Measurements from ENCODE around the gene USO1. TPM values are rescaled to one million over a fixed set of nuclear protein-coding genes. Genes with fewer than 3 reads are reported as not detected.
"Not testable (repeated sequence)": the region's sequence is repeated elsewhere in the genome, so short reads cannot be mapped to it uniquely, and the experiment has no call there.

USO1 gene
- polyA plus RNA-seq, 1 donor = 78.1 TPM

DNA sequence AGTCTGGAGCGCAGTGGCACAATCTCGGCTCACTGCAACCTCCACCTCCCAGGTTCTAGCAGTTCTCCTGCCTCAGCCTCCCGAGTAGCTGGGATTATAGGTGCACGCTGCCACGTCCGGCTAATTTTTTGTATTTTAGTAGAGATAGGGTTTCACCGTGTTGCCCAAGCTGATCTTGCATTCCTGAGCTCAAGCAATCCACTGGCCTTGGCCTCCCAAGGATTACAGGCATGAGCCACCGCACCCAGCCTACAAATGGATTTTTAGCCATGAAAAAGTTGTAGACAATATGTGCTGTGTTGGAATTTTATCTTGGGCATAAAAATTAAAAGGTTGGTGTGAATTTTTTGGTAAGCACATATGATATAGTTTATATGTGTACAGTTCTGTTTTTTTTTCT lies 81.7 kb downstream of the USO1 start:
- H3K4me1 ChIP-seq (ENCODE audit: control insufficient read depth, insufficient read depth, low read length); H3K4me3 ChIP-seq (ENCODE audit: low read length); H3K9me3 ChIP-seq (ENCODE audit: control insufficient read depth, low read depth, low read length); H3K27ac ChIP-seq (ENCODE audit: low read length); DNase-seq; H3K27me3 ChIP-seq (ENCODE audit: control insufficient read depth, insufficient read depth, low read length): not testable (repeated sequence)
- peaks cover 53% of the 10 kb centered on the region for H3K36me3 ChIP-seq (ENCODE audit: control insufficient read depth, insufficient read depth, low read length)
- WGBS (ENCODE audit: insufficient coverage, low lambda C conversion rate) = no CpG with 5 or more reads among the region's 8 CpGs

DNA sequence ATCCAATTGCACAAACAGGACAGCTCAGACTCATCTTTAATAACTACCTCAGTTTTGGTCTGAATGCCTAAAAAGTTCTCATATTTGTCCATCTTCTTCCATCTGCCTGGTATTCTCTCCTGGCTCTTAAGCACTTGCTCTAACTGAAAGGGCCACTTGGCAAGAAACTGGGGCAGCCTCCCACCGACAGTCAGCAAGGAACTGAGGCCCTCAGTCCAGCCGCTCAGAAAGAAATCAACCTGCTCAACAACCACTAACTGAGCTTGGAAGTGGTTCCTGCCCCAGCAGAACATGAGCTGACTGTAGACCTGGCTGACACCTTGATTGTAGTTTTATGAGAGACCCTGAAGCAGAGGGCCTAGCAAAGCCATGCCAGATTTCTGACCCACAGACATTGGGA lies 93.5 kb downstream of the USO1 start:
- no peak overlapping the region for H3K4me3 ChIP-seq (ENCODE audit: low read length)
- no peaks in the 10 kb centered on the region for H3K27me3 ChIP-seq (ENCODE audit: control insufficient read depth, insufficient read depth, low read length)
- peaks cover 20% of the 10 kb centered on the region for H3K36me3 ChIP-seq (ENCODE audit: control insufficient read depth, insufficient read depth, low read length)
- no peak for DNase-seq
- no peak overlapping the region for H3K27ac ChIP-seq (ENCODE audit: low read length)
- WGBS (ENCODE audit: insufficient coverage, low lambda C conversion rate) = no CpG with 5 or more reads among the region's 2 CpGs
- H3K9me3 ChIP-seq (ENCODE audit: control insufficient read depth, low read depth, low read length) = no peaks in the 10 kb centered on the region
- H3K4me1 ChIP-seq (ENCODE audit: control insufficient read depth, insufficient read depth, low read length) = no peaks in the 10 kb centered on the region

DNA sequence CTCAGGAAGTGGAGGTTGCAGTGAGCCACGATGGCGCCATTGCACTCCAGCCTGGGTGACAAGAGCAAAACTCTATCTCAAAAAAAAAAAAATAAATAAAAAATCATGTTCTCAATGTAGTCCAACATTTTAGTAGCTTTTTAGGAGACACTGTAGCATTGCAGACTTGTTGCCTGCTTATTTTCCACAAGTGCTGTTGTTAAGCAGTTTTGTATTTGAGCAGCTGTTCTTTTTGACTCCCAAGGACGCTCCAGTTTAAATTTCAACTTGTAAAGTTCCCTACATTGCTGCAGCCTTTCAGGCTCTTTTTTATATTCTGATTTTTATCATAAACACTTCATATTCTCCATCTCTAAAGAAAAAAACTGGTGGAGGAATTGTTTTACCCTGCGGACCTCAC lies 94.7 kb downstream of the USO1 start:
- Histone ChIP-seq H3K36me3 (ENCODE audit: control insufficient read depth, insufficient read depth, low read length) (peaks cover 12% of the 10 kb centered on the region), H3K4me1 (ENCODE audit: control insufficient read depth, insufficient read depth, low read length) (no peaks in the 10 kb centered on the region), H3K9me3 (ENCODE audit: control insufficient read depth, low read depth, low read length) (no peaks in the 10 kb centered on the region), H3K27ac (ENCODE audit: low read length) (no peak overlapping the region), H3K4me3 (ENCODE audit: low read length) (no peak overlapping the region), H3K27me3 (ENCODE audit: control insufficient read depth, insufficient read depth, low read length) (no peaks in the 10 kb centered on the region)
- no peak for DNase-seq
- WGBS (ENCODE audit: insufficient coverage, low lambda C conversion rate) = 47% methylated on average over 2 of the region's 4 CpGs

DNA sequence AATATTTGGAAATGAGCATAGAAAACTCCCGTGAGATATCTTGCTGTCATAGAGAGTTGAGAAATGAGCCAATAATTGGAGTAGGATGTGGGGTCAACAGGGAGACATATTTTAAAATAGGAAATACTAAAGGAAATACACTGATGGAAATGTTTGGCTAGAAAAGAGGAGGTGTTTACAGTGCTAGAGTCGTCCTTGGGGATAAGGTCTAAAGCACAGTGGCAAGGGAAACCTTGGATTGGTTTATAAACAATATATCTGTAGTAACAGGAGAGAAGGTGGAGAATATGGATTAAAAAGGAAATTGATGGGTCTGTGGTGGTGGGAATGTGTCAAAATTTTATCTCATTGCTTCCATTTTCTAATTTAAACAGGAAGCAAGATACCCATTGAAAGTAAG lies 95.8 kb downstream of the USO1 start:
- WGBS (ENCODE audit: insufficient coverage, low lambda C conversion rate) = 50% methylated on average over 2 of the region's 2 CpGs
- Histone ChIP-seq H3K4me3 (ENCODE audit: low read length) (no peak overlapping the region), H3K36me3 (ENCODE audit: control insufficient read depth, insufficient read depth, low read length) (peaks cover 3% of the 10 kb centered on the region), H3K27ac (ENCODE audit: low read length) (no peak overlapping the region), H3K27me3 (ENCODE audit: control insufficient read depth, insufficient read depth, low read length) (no peaks in the 10 kb centered on the region), H3K4me1 (ENCODE audit: control insufficient read depth, insufficient read depth, low read length) (no peaks in the 10 kb centered on the region), H3K9me3 (ENCODE audit: control insufficient read depth, low read depth, low read length) (no peaks in the 10 kb centered on the region)
- DNase-seq = no peak

DNA sequence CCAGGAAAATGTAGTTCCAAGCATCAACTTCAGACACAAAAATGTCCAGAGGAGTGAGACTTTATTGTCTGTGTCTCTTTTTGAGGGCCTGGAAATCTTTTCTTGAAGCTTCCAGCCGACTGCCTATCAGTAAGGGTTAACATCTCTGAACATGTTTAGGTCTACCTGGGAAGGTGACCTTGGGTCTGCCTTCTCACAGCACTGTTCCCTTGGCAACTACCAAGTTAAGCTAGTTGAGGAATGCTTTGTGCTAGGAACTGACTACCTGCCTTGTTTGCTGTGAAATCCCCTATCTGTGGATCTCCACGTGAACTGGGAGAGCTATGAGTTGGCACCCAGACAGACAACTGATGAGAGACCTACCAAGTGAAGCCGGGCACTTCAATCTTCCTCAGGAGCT lies 96.3 kb downstream of the USO1 start:
- Histone ChIP-seq H3K36me3 (ENCODE audit: control insufficient read depth, insufficient read depth, low read length) (no peaks in the 10 kb centered on the region), H3K4me1 (ENCODE audit: control insufficient read depth, insufficient read depth, low read length) (no peaks in the 10 kb centered on the region), H3K9me3 (ENCODE audit: control insufficient read depth, low read depth, low read length) (no peaks in the 10 kb centered on the region), H3K27ac (ENCODE audit: low read length) (no peak overlapping the region), H3K4me3 (ENCODE audit: low read length) (no peak overlapping the region), H3K27me3 (ENCODE audit: control insufficient read depth, insufficient read depth, low read length) (no peaks in the 10 kb centered on the region)
- no CpG with 5 or more reads among the region's 3 CpGs for WGBS (ENCODE audit: insufficient coverage, low lambda C conversion rate)
- DNase-seq = no peak

DNA sequence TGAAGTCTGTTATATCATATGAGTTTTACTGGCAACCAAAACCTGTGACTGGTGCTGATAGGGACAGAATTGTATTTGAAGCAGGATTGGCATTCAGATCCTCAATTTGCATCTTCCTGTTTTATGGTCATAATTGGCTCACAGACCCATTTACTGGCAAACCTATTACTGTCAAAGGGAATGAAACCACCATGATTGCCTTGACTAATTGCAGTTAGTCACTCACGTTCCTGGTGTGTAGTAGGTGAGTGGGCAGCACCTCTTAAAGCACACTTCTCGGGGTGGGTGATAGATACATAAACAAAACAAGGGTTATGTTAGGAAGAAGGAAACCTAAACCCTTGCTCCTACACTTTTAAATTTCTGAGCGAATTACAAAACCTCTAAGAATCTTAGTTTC lies 96.8 kb downstream of the USO1 start:
- H3K4me1 ChIP-seq (ENCODE audit: control insufficient read depth, insufficient read depth, low read length) = no peaks in the 10 kb centered on the region
- H3K36me3 ChIP-seq (ENCODE audit: control insufficient read depth, insufficient read depth, low read length) = no peaks in the 10 kb centered on the region
- no CpG with 5 or more reads among the region's 3 CpGs for WGBS (ENCODE audit: insufficient coverage, low lambda C conversion rate)
- H3K9me3 ChIP-seq (ENCODE audit: control insufficient read depth, low read depth, low read length) = no peaks in the 10 kb centered on the region
- H3K4me3 ChIP-seq (ENCODE audit: low read length) = no peak overlapping the region
- DNase-seq = no peak
- no peaks in the 10 kb centered on the region for H3K27me3 ChIP-seq (ENCODE audit: control insufficient read depth, insufficient read depth, low read length)
- no peak overlapping the region for H3K27ac ChIP-seq (ENCODE audit: low read length)

DNA sequence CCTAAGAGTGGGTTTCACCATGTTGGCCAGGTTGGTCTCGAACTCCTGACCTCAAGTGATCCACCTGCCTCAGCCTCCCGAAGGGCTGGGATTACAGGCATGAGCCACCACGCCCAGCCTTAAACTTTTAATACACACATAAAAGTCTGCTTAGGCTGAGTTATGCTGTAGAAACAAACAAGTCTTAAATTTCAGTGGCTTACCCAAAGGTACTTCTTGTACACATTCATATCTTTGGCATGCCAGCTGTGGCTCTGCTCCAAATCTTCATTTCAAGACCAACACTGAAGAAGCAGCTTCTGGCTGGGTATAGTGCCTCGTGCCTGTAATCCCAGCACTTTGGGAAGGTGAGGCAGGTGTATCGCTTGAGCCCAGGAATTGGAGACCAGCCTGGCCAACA lies 97.6 kb downstream of the USO1 start:
- Histone ChIP-seq H3K4me3 (ENCODE audit: low read length) (no peak overlapping the region), H3K4me1 (ENCODE audit: control insufficient read depth, insufficient read depth, low read length) (no peaks in the 10 kb centered on the region), H3K27ac (ENCODE audit: low read length) (no peak overlapping the region), H3K27me3 (ENCODE audit: control insufficient read depth, insufficient read depth, low read length) (no peaks in the 10 kb centered on the region), H3K36me3 (ENCODE audit: control insufficient read depth, insufficient read depth, low read length) (no peaks in the 10 kb centered on the region), H3K9me3 (ENCODE audit: control insufficient read depth, low read depth, low read length) (no peaks in the 10 kb centered on the region)
- WGBS (ENCODE audit: insufficient coverage, low lambda C conversion rate) = no CpG with 5 or more reads among the region's 5 CpGs
- DNase-seq = no peak

DNA sequence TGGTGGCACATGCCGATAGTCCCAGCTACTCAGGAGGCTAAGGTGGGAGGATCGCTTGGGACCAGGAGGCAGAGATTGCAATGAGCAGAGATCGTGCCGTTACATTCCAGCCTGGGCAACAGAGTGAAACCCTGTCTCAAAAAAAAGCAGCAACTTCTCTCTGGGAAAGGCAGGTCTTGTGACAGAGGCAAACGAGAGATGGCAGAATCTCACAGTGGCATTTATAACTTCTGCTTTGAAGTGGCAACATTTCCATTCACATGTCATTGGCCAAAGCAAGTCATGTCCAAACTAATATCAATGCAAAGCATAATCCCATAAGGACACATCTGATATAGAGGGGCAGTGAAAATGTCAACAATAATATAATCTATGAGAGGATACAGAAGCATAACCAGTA lies 98.0 kb downstream of the USO1 start:
- Histone ChIP-seq H3K36me3 (ENCODE audit: control insufficient read depth, insufficient read depth, low read length) (no peaks in the 10 kb centered on the region), H3K4me1 (ENCODE audit: control insufficient read depth, insufficient read depth, low read length) (no peaks in the 10 kb centered on the region), H3K9me3 (ENCODE audit: control insufficient read depth, low read depth, low read length) (no peaks in the 10 kb centered on the region), H3K27me3 (ENCODE audit: control insufficient read depth, insufficient read depth, low read length) (no peaks in the 10 kb centered on the region), H3K27ac (ENCODE audit: low read length) (no peak overlapping the region), H3K4me3 (ENCODE audit: low read length) (no peak overlapping the region)
- WGBS (ENCODE audit: insufficient coverage, low lambda C conversion rate) = no CpG with 5 or more reads among the region's 5 CpGs
- DNase-seq = no peak

DNA sequence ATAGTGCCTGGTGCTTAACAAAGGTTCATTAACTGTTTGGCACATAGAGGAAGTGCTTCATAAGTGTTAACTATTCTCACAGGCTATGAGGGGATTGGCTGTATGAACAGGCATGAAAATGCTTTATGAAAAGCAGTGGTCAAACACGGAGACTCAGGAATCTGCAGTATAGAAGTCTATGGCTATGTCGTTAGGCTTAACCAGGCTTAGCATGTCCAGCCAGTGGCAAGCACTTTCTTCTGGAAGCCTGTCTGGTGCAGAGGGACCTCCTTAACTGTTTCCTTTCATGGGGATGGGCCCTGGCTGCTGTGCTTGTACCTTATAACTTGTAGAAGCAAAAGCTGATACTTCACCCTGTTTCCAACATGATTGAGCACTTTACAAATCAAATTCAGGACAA lies 99.4 kb downstream of the USO1 start:
- DNase-seq = no peak
- Histone ChIP-seq H3K4me3 (ENCODE audit: low read length) (no peak overlapping the region), H3K27ac (ENCODE audit: low read length) (no peak overlapping the region), H3K27me3 (ENCODE audit: control insufficient read depth, insufficient read depth, low read length) (no peaks in the 10 kb centered on the region), H3K4me1 (ENCODE audit: control insufficient read depth, insufficient read depth, low read length) (no peaks in the 10 kb centered on the region), H3K36me3 (ENCODE audit: control insufficient read depth, insufficient read depth, low read length) (no peaks in the 10 kb centered on the region), H3K9me3 (ENCODE audit: control insufficient read depth, low read depth, low read length) (no peaks in the 10 kb centered on the region)
- no CpG with 5 or more reads among the region's 2 CpGs for WGBS (ENCODE audit: insufficient coverage, low lambda C conversion rate)

DNA sequence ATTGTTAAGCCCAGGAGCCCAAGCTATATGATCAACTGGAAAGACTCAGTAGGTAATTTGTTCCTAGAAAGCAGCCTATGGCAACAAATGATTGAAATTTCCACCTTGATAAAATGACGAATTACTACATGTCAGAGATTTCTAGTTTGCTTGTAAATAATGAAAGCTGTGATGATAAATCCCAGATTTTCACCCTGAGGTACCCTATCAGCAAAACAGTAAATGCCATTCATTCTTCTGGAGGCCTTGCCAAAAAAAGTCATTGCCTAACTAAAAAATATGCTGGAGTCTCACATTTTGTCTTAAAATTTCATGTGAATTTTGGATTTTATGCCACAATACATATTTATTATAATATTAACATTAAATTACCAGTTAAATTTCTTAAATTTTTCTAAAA lies 106.5 kb downstream of the USO1 start:
- Histone ChIP-seq H3K27me3 (ENCODE audit: control insufficient read depth, insufficient read depth, low read length) (no peaks in the 10 kb centered on the region), H3K4me1 (ENCODE audit: control insufficient read depth, insufficient read depth, low read length) (no peaks in the 10 kb centered on the region), H3K4me3 (ENCODE audit: low read length) (no peak overlapping the region), H3K36me3 (ENCODE audit: control insufficient read depth, insufficient read depth, low read length) (no peaks in the 10 kb centered on the region), H3K27ac (ENCODE audit: low read length) (no peak overlapping the region), H3K9me3 (ENCODE audit: control insufficient read depth, low read depth, low read length) (no peaks in the 10 kb centered on the region)
- DNase-seq = no peak
- WGBS (ENCODE audit: insufficient coverage, low lambda C conversion rate) = no CpG with 5 or more reads among the region's 1 CpG

DNA sequence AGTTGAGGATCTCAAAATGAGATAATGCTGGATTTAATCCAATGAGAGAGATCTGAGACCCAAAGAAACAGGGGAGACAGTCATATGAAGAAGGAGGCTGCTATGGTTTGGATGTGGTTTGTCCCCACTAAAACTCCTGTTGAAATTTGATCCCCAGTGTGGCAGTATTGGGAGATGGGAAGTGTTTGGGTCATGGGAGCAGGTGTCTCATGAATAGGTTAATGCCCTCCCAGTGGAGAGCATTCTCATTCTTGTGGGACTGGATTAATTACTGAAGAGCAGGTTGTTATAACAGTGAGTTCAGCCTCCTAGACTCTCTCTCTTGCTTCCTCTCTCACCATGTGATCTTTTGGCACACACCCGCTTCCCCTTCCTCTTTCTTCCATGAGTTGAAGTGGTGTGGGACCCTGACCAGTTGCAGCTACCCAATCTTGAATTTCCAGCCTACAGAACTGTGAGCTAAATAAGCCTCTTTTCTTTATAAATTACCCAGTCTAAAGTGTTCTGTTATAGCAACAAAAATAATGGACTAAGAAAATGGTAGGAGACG lies 107.6 kb downstream of the USO1 start:
- WGBS (ENCODE audit: insufficient coverage, low lambda C conversion rate) = 100% methylated on average over 1 of the region's 2 CpGs
- Histone ChIP-seq H3K9me3 (ENCODE audit: control insufficient read depth, low read depth, low read length) (no peaks in the 10 kb centered on the region), H3K36me3 (ENCODE audit: control insufficient read depth, insufficient read depth, low read length) (no peaks in the 10 kb centered on the region), H3K4me3 (ENCODE audit: low read length) (no peak overlapping the region), H3K27ac (ENCODE audit: low read length) (no peak overlapping the region), H3K4me1 (ENCODE audit: control insufficient read depth, insufficient read depth, low read length) (no peaks in the 10 kb centered on the region), H3K27me3 (ENCODE audit: control insufficient read depth, insufficient read depth, low read length) (no peaks in the 10 kb centered on the region)
- DNase-seq = no peak

Data from large intestine (tissue), 3 donors.